Small intestine (tissue), 7 donors: ENCODE results near the gene HERC3. TPM values are rescaled to one million over a fixed set of nuclear protein-coding genes. Genes with fewer than 3 reads are reported as not detected.
A peak's percentile ranks its signal among the peaks of the same experiment; 100 is the strongest.

Experiments used
- DNase-seq, 2 donors: peaks; one replicate each; pipeline versions ENCODE4 v3.0.0 to v3.0.0-alpha.2; 2013
- FAIRE-seq: peaks from 2 replicates; lab custom pipeline; 2012; peaks lifted over from hg19 to GRCh38; lab: Jason Lieb, UNC
- H3K27ac ChIP-seq, 3 donors: one replicate each; pipeline ENCODE4 v1.5.1; 2013; ENCODE audit warnings: low read length in 2 of 3, mild to moderate bottlenecking in 2 of 3, control low read depth in 1 of 3, inconsistent platforms in 1 of 3, low read depth in 1 of 3, moderate library complexity in 1 of 3
- H3K27me3 ChIP-seq, 3 donors: one replicate each; pipeline ENCODE4 v1.6.1; 2013; ENCODE audit warnings: low read length in 3 of 3, inconsistent platforms in 1 of 3; ENCODE audit not compliant: control insufficient read depth in 3 of 3, insufficient read depth in 3 of 3
- H3K36me3 ChIP-seq, 3 donors: one replicate each; pipeline ENCODE4 v1.6.1; 2013; ENCODE audit warnings: low read length in 3 of 3, inconsistent platforms in 1 of 3, low read depth in 1 of 3, mild to moderate bottlenecking in 1 of 3, moderate library complexity in 1 of 3; ENCODE audit not compliant: control insufficient read depth in 3 of 3, insufficient read depth in 2 of 3
- H3K4me1 ChIP-seq, 3 donors: one replicate each; pipeline ENCODE4 v1.6.1; 2013; ENCODE audit warnings: low read length in 2 of 3, inconsistent platforms in 1 of 3, low read depth in 1 of 3, mild to moderate bottlenecking in 1 of 3, moderate library complexity in 1 of 3; ENCODE audit not compliant: control insufficient read depth in 3 of 3, insufficient read depth in 2 of 3
- H3K4me3 ChIP-seq, 3 donors: one replicate each; pipeline ENCODE4 v1.5.1; 2013; ENCODE audit warnings: low read length in 3 of 3, control low read depth in 1 of 3, inconsistent platforms in 1 of 3, low read depth in 1 of 3, mild to moderate bottlenecking in 1 of 3, moderate library complexity in 1 of 3
- H3K9me3 ChIP-seq, 2 donors: one replicate each; pipeline ENCODE4 v1.6.1; 2013; ENCODE audit warnings: low read depth in 1 of 2, low read length in 1 of 2; ENCODE audit not compliant: control insufficient read depth in 2 of 2, insufficient read depth in 1 of 2
- WGBS, 3 donors: extraction: QIAGEN DNeasy Blood & Tissue Kit; methylation state at CpG; one replicate each; pipeline ENCODE4 v1.1.7; 2013; 5-methylcytosine and 5-hydroxymethylcytosine counted together
- polyA plus RNA-seq, 4 donors: library from polyadenylated mRNA; stranded (reverse) in 3 of 4; unstranded in 1 of 4; fragments of 200-250 nt in 3 of 4; fragments of 120-200 nt in 1 of 4; gene quantifications; one replicate each; pipeline versions ENCODE4 v1.2.1 to v1.2.3, GENCODE V29; 2013
- donor health status: healthy with polysubstance abuse.
- donor health status: control.
- donor health status: control.
- donor health status: Bipolar disorder and iron deficiency.
- donor health status: healthy.

Gene HERC3
- polyA plus RNA-seq, 4 donors: 6.6 to 17.2 (median 10.6) TPM

GRCh38 chr4:88675543-88675942 lies 83.3 kb downstream of the HERC3 start:
- H3K4me3 ChIP-seq: no peak overlapping the region
- no peaks in the 10 kb centered on the region for H3K4me1 ChIP-seq
- no peaks in the 10 kb centered on the region for H3K9me3 ChIP-seq
- 91 to 93% (median 92%) methylated on average over 2 of the region's 2 CpGs for WGBS, 3 donors
- peaks cover 2 to 12% (median 8%) of the 10 kb centered on the region in 3 donors for H3K36me3 ChIP-seq
- FAIRE-seq: no peak
- H3K27me3 ChIP-seq: no peaks in the 10 kb centered on the region
- no peak for DNase-seq
- H3K27ac ChIP-seq: no peak overlapping the region

DNA sequence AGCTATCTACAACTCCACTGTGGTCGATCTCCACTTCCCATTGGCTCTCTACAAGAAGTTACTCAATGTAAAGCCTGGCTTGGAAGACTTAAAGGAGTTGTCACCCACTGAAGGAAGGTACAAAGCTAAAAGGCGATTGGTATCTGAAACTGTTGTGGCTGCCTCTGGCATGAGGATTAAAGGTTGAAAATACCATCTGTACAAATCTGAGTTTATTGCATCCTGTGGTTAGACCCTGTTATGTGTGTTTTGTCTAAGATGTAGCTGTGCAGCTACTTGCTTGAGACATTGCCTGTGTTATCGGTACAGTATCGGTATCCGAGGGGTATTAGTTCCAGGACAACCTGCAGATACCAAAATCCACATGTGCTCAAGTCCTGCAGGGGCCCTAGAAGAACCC lies 88.9 kb downstream of the HERC3 start:
- Histone ChIP-seq H3K36me3 (peaks cover 2 to 17% (median 10%) of the 10 kb centered on the region in 3 donors), H3K27me3 (no peaks in the 10 kb centered on the region), H3K4me3 (no peak overlapping the region), H3K4me1 (no peaks in the 10 kb centered on the region), H3K9me3 (no peaks in the 10 kb centered on the region), H3K27ac (no peak overlapping the region)
- no peak for FAIRE-seq
- no peak for DNase-seq
- WGBS, 3 donors: 93 to 97% (median 97%) methylated on average over 5 of the region's 5 CpGs

DNA sequence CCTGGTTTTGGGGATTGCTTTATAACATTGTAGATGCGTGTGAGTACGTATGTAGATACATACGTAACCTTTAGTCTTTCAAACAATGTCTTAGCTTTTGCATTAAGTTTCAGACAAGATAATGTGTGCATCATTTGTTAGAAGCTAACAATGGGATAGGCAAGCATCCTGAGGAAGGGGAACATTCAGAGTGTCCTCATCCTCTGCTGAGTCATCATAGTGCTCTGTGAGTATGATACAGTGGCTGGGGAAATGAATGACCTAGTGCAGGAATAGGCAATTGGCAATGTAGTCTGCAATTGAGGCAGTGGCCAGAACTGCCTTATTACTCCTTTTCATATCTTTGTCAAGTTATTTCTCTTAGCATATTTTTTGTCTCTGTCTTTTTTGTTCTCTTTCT lies 98.1 kb downstream of the HERC3 start:
- Histone ChIP-seq H3K27me3 (no peaks in the 10 kb centered on the region), H3K36me3 (peaks cover 0 to 6% (median 4%) of the 10 kb centered on the region in 3 donors), H3K27ac (no peak overlapping the region), H3K9me3 (no peaks in the 10 kb centered on the region), H3K4me3 (no peak overlapping the region), H3K4me1 (no peaks in the 10 kb centered on the region)
- DNase-seq (no peak), FAIRE-seq (no peak)
- 97 to 99% (median 98%) methylated on average over 3 of the region's 3 CpGs for WGBS, 3 donors

GRCh38 chr4:88693792-88694191 lies 101.5 kb downstream of the HERC3 start:
- Histone ChIP-seq H3K9me3 (no peaks in the 10 kb centered on the region), H3K4me3 (no peak overlapping the region), H3K36me3 (peaks cover 0 to 15% (median 7%) of the 10 kb centered on the region in 3 donors), H3K27ac (no peak overlapping the region), H3K4me1 (no peaks in the 10 kb centered on the region), H3K27me3 (no peaks in the 10 kb centered on the region)
- no peak for FAIRE-seq
- 81 to 87% (median 83%) methylated on average over 3 of the region's 3 CpGs for WGBS, 3 donors
- DNase-seq: no peak

DNA sequence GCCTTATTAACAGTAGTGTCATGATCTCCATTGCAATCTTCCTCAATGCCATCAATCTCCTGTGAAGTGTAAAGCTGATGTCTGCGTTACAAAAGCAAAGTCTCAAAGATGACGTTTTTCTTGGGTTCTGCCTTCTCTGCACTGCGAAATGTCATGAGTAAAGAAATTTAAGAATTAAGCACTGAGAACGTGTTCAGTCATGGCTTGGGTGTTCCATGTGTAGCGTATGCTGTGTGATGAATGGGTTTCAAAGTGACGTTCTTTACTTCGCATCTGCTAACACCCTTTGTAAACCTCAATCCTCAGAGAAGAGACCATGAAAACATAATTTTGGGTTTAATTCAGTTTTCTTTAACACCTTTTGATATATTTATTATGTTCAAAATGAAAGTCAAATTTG lies 104.3 kb downstream of the HERC3 start:
- Histone ChIP-seq H3K27me3 (no peaks in the 10 kb centered on the region), H3K4me3 (no peak overlapping the region), H3K4me1 (no peaks in the 10 kb centered on the region), H3K36me3 (peaks cover 0 to 11% (median 2%) of the 10 kb centered on the region in 3 donors), H3K27ac (no peak overlapping the region), H3K9me3 (no peaks in the 10 kb centered on the region)
- 76 to 89% (median 88%) methylated on average over 7 of the region's 7 CpGs for WGBS, 3 donors
- no peak for FAIRE-seq
- no peak for DNase-seq

DNA sequence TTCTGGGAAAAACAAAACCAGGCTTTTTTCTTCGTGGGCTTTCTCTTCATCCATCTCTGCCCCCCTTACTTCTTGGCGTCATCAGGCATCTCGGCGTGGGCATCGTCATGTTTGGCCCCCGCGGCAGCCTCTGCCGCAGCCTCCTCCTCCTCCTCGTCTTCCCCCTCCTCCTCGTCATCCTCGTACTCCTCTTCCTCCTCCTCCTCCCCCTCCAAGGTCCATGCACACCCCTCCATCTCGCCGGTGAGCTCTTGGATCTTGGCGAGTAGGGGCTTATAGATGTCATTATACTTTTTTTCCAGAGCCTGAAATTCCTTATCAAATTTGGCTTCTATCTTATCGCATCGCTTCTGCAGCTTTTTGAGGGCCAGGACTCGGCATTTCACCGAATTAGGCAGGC lies 104.9 kb downstream of the HERC3 start:
- Histone ChIP-seq H3K4me1 (no peaks in the 10 kb centered on the region), H3K4me3 (peak overlapping the region; percentile 38 to 83 (median 56)), H3K27me3 (no peaks in the 10 kb centered on the region), H3K36me3 (peaks cover under 1 to 13% (median 2%) of the 10 kb centered on the region in 3 donors), H3K9me3 (no peaks in the 10 kb centered on the region), H3K27ac (peak overlapping the region in 2 of 3 donors; percentile 62 to 74)
- no peak for DNase-seq
- 41 to 55% (median 49%) methylated on average over 18 of the region's 18 CpGs for WGBS, 3 donors
- FAIRE-seq: no peak

- Histone ChIP-seq H3K9me3 (no peaks in the 10 kb centered on the region), H3K4me1 (no peaks in the 10 kb centered on the region), H3K27me3 (no peaks in the 10 kb centered on the region), H3K36me3 (peaks cover 2 to 13% (median 2%) of the 10 kb centered on the region in 3 donors), H3K4me3 (peak within 1 kb of the TSS; percentile 38 to 83 (median 56)), H3K27ac (peak within 1 kb of the TSS in 2 of 3 donors; percentile 62 to 74)
- no peak for FAIRE-seq
- WGBS, 3 donors: 53 to 62% (median 58%) methylated on average over 40 of the region's 40 CpGs
- peak; percentile 41 to 80 for DNase-seq
Observed at GRCh38 chr4:88697588-88698329, 105.5 kb downstream of the HERC3 start, which contains the start of gene NAP1L5. Gene NAP1L5, minus strand, starts transcription at chr4:88697829. Its CDS starts 75 bp downstream, at chr4:88697754.

- H3K36me3 ChIP-seq: peaks cover 2 to 13% (median 2%) of the 10 kb centered on the region in 3 donors
- no peaks in the 10 kb centered on the region for H3K4me1 ChIP-seq
- H3K27ac ChIP-seq: no peak overlapping the region
- no peaks in the 10 kb centered on the region for H3K9me3 ChIP-seq
- 93 to 100% (median 98%) methylated on average over 5 to 7 of the region's 7 CpGs for WGBS, 3 donors
- FAIRE-seq (no peak), DNase-seq (no peak)
- no peaks in the 10 kb centered on the region for H3K27me3 ChIP-seq
- H3K4me3 ChIP-seq: no peak overlapping the region
Observed at GRCh38 chr4:88698519-88698918, 106.2 kb downstream of the HERC3 start.
